ENCODE results near the gene SLC4A5. TPM values are rescaled to one million over a fixed set of nuclear protein-coding genes. Genes with fewer than 3 reads are reported as not detected.

The SLC4A5 gene
- polyA plus RNA-seq, 2 of the 4 experiments (the other 2 are of a cell fraction), result 0.50 to 1.1 TPM

GRCh38 chr2:74225698-74226459 is 117.3 kb downstream of the SLC4A5 start:
- DNase-seq (ENCODE audit: low read depth in 1 of 2, low spot score in 1 of 2) (no peak), ATAC-seq (peak; percentile 3 to 7; a peak in 2 of 6 replicates), FAIRE-seq (no peak)
- no peaks in the 10 kb centered on the region for H3K9me3 ChIP-seq
- ChIA-PET POLR2A (no interaction called here), CTCF (interaction anchor here (0.6 kb wide), 1 partner anchor 26 kb away, joined by 4 read pairs; no protein-coding TSS in a partner anchor)
- TF ChIP-seq POLR2AphosphoS2 (conservative IDR thresholded peaks at IDR 0.05; ENCODE audit: low read length) (peak; percentile 86), ATOH8 (CRISPR knock-in tag; IDR thresholded peaks at IDR 0.05; ENCODE audit: low read depth) (no peak)
- WGBS (ENCODE audit: missing lambda C conversion rate), result 74% methylated on average over 4 of the region's 4 CpGs
- no peak overlapping the region for H3K4me2 ChIP-seq
- no peak overlapping the region for H3K27ac ChIP-seq
- no peaks in the 10 kb centered on the region for H3K4me1 ChIP-seq
- no peak overlapping the region for H3K4me3 ChIP-seq

- DNase-seq (ENCODE audit: low read depth in 1 of 2, low spot score in 1 of 2) (no peak), FAIRE-seq (no peak), ATAC-seq (peak; percentile 8 to 15; a peak in 4 of 6 replicates)
- Histone ChIP-seq H3K4me1 (no peaks in the 10 kb centered on the region), H3K9me3 (no peaks in the 10 kb centered on the region), H3K4me3 (no peak overlapping the region), H3K4me2 (no peak overlapping the region), H3K27ac (no peak overlapping the region)
- TF ChIP-seq CHD2 (IDR thresholded peaks at IDR 0.05; ENCODE audit: low read length, partially characterized antibody), result no peak
- TF ChIP-seq MAX (IDR thresholded peaks at IDR 0.05), result no peak
- no peak for TF ChIP-seq NFE2L2 (conservative IDR thresholded peaks at IDR 0.05; ENCODE audit: low read length)
- TF ChIP-seq GATA3 (IDR thresholded peaks at IDR 0.05; ENCODE audit: borderline replicate concordance), result no peak
- no peak for TF ChIP-seq MAFK (IDR thresholded peaks at IDR 0.05; ENCODE audit: partially characterized antibody)
- no peak; a peak in 1 of 5 replicates for TF ChIP-seq JUN (IDR thresholded peaks at IDR 0.05)
- TF ChIP-seq ESRRA (IDR thresholded peaks at IDR 0.05; ENCODE audit: borderline replicate concordance, low read length), result no peak
- WGBS (ENCODE audit: missing lambda C conversion rate), result 94% methylated on average over 8 of the region's 8 CpGs
- POLR2A ChIA-PET, result interaction anchor here (1.2 kb wide), 1 partner anchor 25 kb away, joined by 3 read pairs; no protein-coding TSS in a partner anchor
- CTCF ChIA-PET, result no interaction called here
These were observed 119.1 kb downstream of the SLC4A5 start for GRCh38 chr2:74223941-74224770.

- POLR2A ChIA-PET, result no interaction called here
- Histone ChIP-seq H3K9me3 (no peaks in the 10 kb centered on the region), H3K4me3 (no peak overlapping the region), H3K4me1 (no peaks in the 10 kb centered on the region), H3K27ac (no peak overlapping the region), H3K4me2 (no peak overlapping the region)
- TF ChIP-seq ZSCAN20 (CRISPR knock-in tag; IDR thresholded peaks at IDR 0.05) (no peak), CTCF (IDR thresholded peaks at IDR 0.05) (no peak), GATA3 (IDR thresholded peaks at IDR 0.05; ENCODE audit: borderline replicate concordance) (no peak), CBX2 (IDR thresholded peaks at IDR 0.05; ENCODE audit: borderline replicate concordance, low read depth) (no peak), MAFK (IDR thresholded peaks at IDR 0.05; ENCODE audit: partially characterized antibody) (no peak), FOSB (CRISPR knock-in tag; IDR thresholded peaks at IDR 0.05) (no peak), ATOH8 (CRISPR knock-in tag; IDR thresholded peaks at IDR 0.05; ENCODE audit: low read depth) (no peak), CHD2 (IDR thresholded peaks at IDR 0.05; ENCODE audit: low read length, partially characterized antibody) (no peak), CHD4 (IDR thresholded peaks at IDR 0.05; ENCODE audit: borderline replicate concordance) (no peak), CEBPB (IDR thresholded peaks at IDR 0.05) (no peak), SREBF2 (IDR thresholded peaks at IDR 0.05) (no peak), FOSL2 (IDR thresholded peaks at IDR 0.05) (no peak), FOSL2 (CRISPR knock-in tag; IDR thresholded peaks at IDR 0.05) (no peak), HES2 (IDR thresholded peaks at IDR 0.05) (no peak)
- DNase-seq (ENCODE audit: low read depth in 1 of 2, low spot score in 1 of 2), result no peak
- no peak for ATAC-seq
- WGBS (ENCODE audit: missing lambda C conversion rate), result 93% methylated on average over 6 of the region's 6 CpGs
- no peak for FAIRE-seq
- CTCF ChIA-PET, result no interaction called here
These were observed 120.9 kb downstream of the SLC4A5 start for GRCh38 chr2:74222300-74222650.

Measured in A549 (cell line).